ENCODE results near the gene LAMP2.
"Not testable (repeated sequence)": the region's sequence is repeated elsewhere in the genome, so short reads cannot be mapped to it uniquely, and the experiment has no call there.

- TF ChIP-seq POLR2A (IDR thresholded peaks at IDR 0.05; ENCODE audit: low read length); GATA1 (IDR thresholded peaks at IDR 0.05; ENCODE audit: low read depth, low read length): not testable (repeated sequence)
Observed at GRCh38 chrX:120490119-120490518, 21.0 kb upstream of the LAMP2 start.
